ENCODE measurements around the gene DDX39B.
"Not testable (repeated sequence)": the region's sequence is repeated elsewhere in the genome, so short reads cannot be mapped to it uniquely, and the experiment has no call there.

The DDX39B gene

DNA sequence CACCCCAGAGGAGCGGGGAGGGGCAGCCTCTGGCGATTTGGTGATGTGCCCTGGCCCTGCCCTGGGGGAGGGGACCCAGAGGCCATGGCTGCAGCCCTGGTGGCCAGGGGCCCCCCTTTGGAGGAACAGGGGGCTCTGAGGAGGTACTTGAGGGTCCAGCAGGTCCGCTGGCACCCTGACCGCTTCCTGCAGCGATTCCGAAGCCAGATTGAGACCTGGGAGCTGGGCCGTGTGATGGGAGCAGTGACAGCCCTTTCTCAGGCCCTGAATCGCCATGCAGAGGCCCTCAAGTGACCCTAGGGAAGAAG is 16.5 kb upstream of the DDX39B start:
- intact Hi-C loops (cut with DNase I; ENCODE audit: low total_unique reads), result no loop called here
- no peaks in the 10 kb centered on the region for H3K27me3 ChIP-seq
- H3K27ac ChIP-seq, result no peak overlapping the region
- no peak overlapping the region for H3K4me3 ChIP-seq
- TF ChIP-seq CTCF (IDR thresholded peaks at IDR 0.05), result no peak
- H3K9me3 ChIP-seq, result no peaks in the 10 kb centered on the region
- H3K4me1 ChIP-seq, result peaks cover 0 to 32% (median 3%) of the 10 kb centered on the region in 4 donors
- peaks cover 17 to 58% (median 27%) of the 10 kb centered on the region in 3 donors for H3K36me3 ChIP-seq
- no peak for DNase-seq

DNA sequence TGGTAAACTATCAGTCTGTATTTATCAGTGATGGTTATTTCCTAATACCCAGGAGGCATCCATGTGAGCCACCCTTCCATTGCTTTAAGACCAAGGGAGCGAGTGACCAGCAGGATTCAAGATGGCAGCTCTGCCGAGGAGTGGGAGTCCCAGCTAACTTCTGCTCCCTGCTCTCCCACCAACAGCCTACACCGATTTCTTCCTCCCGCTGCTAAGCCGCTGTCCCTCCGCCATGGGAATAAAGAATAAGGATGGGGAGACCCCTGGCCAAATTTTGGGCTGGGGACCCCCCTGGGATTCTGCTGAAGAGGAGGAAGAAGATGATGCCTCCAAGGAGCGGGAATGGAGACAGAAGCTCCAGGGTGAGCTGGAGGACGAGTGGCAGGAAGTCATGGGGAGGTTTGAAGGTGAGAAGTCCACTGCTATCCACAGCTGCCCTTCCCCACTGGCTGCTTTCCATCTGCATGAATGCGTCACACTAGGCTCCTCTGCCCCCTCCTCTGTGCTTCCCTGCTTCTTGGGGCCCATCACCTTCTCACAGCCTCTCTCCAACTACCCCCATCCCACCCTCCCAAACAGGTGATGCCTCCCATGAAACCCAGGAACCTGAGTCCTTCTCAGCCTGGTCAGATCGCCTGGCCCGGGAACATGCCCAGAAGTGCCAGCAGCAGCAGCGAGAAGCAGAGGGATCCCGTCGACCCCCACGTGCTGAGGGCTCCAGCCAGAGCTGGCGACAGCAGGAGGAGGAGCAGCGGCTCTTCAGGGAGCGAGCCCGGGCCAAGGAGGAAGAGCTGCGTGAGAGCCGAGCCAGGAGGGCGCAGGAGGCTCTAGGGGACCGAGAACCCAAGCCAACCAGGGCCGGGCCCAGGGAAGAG is 15.9 kb upstream of the DDX39B start:
- no peak for TF ChIP-seq CTCF (IDR thresholded peaks at IDR 0.05)
- peaks cover 0 to 32% (median 3%) of the 10 kb centered on the region in 4 donors for H3K4me1 ChIP-seq
- H3K36me3 ChIP-seq, result peaks cover 17 to 60% (median 27%) of the 10 kb centered on the region in 3 donors
- intact Hi-C loops (cut with DNase I; ENCODE audit: low total_unique reads), result no loop called here
- H3K27ac ChIP-seq, result no peak overlapping the region
- H3K9me3 ChIP-seq, result no peaks in the 10 kb centered on the region
- no peak overlapping the region for H3K4me3 ChIP-seq
- no peaks in the 10 kb centered on the region for H3K27me3 ChIP-seq
- no peak for DNase-seq

DNA sequence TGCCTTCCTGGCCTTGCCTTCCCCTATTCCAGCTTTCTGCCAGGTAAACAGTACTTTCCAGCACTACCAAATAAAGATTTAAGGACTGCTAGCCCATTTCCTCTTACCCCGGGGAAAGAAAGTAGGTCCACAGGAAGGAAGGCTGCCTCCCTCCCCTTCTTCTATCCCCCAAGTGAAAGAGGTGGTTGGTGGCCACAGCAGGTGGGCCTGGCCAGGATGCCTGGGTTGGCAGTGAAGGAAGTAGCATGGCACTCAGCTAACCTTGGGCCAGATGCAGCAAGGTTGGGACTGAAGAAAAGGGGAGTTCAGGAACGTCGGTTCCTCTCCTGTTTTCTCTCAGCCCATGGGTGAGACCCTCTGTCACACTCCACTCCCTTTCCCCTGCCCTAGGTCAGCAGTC is 14.5 kb upstream of the DDX39B start:
- H3K27ac ChIP-seq, result no peak overlapping the region
- H3K4me3 ChIP-seq, result no peak overlapping the region
- DNase-seq, result no peak
- no peaks in the 10 kb centered on the region for H3K27me3 ChIP-seq
- no peaks in the 10 kb centered on the region for H3K9me3 ChIP-seq
- peaks cover 0 to 32% (median 3%) of the 10 kb centered on the region in 4 donors for H3K4me1 ChIP-seq
- TF ChIP-seq CTCF (IDR thresholded peaks at IDR 0.05), result no peak
- peaks cover 17 to 70% (median 35%) of the 10 kb centered on the region in 3 donors for H3K36me3 ChIP-seq
- intact Hi-C loops (cut with DNase I; ENCODE audit: low total_unique reads), result no loop called here

DNA sequence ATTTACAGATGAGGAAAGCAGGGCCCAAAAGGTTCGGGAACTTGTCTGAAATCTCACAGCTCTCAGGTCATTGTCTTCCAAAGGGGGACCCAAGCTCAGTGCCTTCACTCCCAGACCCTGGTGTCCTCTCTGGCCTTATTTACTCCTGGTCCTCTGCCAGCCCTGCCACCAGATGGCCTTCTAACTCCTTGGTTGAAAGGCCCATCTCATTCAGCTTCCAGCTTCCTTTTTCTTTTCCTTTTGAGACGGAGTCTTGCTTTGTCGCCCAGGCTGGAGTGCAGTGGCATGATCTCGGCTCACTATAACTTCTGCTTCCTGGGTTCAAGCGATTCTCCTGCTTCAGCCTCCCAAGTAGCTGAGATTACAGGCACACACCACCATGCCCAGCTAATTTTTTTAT is 9.6 kb upstream of the DDX39B start:
- H3K9me3 ChIP-seq; H3K4me3 ChIP-seq; intact Hi-C loops (cut with DNase I; ENCODE audit: low total_unique reads); H3K27ac ChIP-seq; H3K27me3 ChIP-seq: not testable (repeated sequence)
- peak in 1 of 2 donors; percentile 62 for DNase-seq
- H3K4me1 ChIP-seq, result peaks cover 0 to 31% (median 20%) of the 10 kb centered on the region in 4 donors
- TF ChIP-seq CTCF (IDR thresholded peaks at IDR 0.05), result peak; percentile 7 to 31
- peaks cover 7 to 48% (median 23%) of the 10 kb centered on the region in 3 donors for H3K36me3 ChIP-seq

GRCh38 chr6:31548544-31548873 is 6.7 kb upstream of the DDX39B start:
- Histone ChIP-seq H3K4me3 (peak overlapping the region in 1 of 2 donors; percentile 54), H3K27me3 (no peaks in the 10 kb centered on the region), H3K27ac (peak overlapping the region in 1 of 2 donors; percentile 72), H3K36me3 (peaks cover 7 to 36% (median 23%) of the 10 kb centered on the region in 3 donors), H3K9me3 (no peaks in the 10 kb centered on the region), H3K4me1 (peaks cover 0 to 33% (median 18%) of the 10 kb centered on the region in 4 donors)
- no peak for TF ChIP-seq CTCF (IDR thresholded peaks at IDR 0.05)
- DNase-seq, result no peak
- intact Hi-C loops (cut with DNase I; ENCODE audit: low total_unique reads), result no loop called here
